ENCODE results near the gene TNFRSF4. TPM values are rescaled to one million over a fixed set of nuclear protein-coding genes. Genes with fewer than 3 reads are reported as not detected.

The TNFRSF4 gene
- total and polyA plus RNA-seq, 9 of the 15 experiments (the other 6 are each of a cell fraction or from before 2014, with no cell fraction given): 0.07 to 0.44 (median 0.19) TPM; not detected in 5

DNA sequence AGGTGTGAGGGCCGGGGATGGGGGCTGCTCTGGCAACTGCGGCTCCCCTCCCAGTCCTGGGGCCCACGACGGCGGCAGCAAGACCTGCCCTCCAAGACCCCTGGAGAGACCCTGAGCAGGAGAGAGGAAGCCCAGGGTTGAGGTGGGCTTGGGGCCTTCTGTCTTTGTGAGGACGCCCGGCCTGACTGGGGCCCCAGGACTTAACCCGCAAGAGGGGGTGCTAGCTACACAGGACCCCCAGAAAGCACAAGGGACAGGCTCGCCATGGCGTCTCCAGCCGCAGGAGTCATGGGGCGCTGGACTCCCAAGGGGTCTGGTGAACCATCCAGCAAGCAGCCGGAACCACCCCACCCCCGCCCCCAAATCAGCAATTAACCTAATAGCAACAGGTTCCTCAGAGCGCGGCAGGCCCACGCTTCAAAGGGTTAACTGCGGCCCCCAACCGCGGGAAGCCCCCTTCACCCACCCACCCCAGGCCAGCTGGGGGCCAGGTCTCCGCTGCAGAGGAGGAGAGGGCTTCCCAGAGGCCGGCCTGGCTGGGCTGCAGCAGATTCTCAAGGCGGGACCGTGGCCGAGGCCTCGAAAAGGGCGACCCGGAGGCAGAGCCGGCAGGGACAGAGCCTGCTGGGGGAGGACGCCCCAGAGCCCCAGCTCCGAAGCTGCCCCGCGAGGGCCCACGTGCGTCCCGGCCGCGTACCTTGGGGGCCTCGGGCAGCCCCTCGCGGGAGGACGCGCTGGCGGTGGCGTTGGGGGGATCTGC, 32.0 kb upstream of the TNFRSF4 start:
- Histone ChIP-seq H3K27ac (ENCODE audit: extremely low read depth, low read depth, low read length) (no peak overlapping the region), H3K4me1 (replicated peaks in 1 of 2; ENCODE audit: control insufficient read depth in 2 of 2, insufficient read depth in 2 of 2, low read length in 2 of 2) (peaks cover 0 to 72% of the 10 kb centered on the region in 2 experiments; a peak in 3 of 5 replicates), H3K36me3 (ENCODE audit: control insufficient read depth, insufficient read depth, low read length) (peaks cover 5% of the 10 kb centered on the region; the same call in 1 of the 3 replicates), H3K9me1 (ENCODE audit: control insufficient read depth, insufficient read depth, low read length) (no peaks in the 10 kb centered on the region), H3K4me2 (ENCODE audit: insufficient read depth, low read length) (no peak overlapping the region), H4K20me1 (replicated peaks; ENCODE audit: control insufficient read depth, insufficient read depth, low read length) (no peaks in the 10 kb centered on the region), H3K9me3 (replicated peaks; ENCODE audit: control insufficient read depth, insufficient read depth, low read depth, low read length) (no peaks in the 10 kb centered on the region), H2AFZ (ENCODE audit: low read depth, low read length) (no peak overlapping the region), H3K79me2 (ENCODE audit: control insufficient read depth, insufficient read depth, low read length) (no peaks in the 10 kb centered on the region), H3K4me3 (no peak overlapping the region), H3K9ac (ENCODE audit: insufficient read depth in 1 of 2, low read depth in 2 of 2, low read length in 2 of 2) (no peak overlapping the region), H3K27me3 (ENCODE audit: control insufficient read depth in 2 of 2, insufficient read depth in 2 of 2, low read length in 2 of 2) (no peaks in the 10 kb centered on the region)
- TF ChIP-seq, protein P1, sequence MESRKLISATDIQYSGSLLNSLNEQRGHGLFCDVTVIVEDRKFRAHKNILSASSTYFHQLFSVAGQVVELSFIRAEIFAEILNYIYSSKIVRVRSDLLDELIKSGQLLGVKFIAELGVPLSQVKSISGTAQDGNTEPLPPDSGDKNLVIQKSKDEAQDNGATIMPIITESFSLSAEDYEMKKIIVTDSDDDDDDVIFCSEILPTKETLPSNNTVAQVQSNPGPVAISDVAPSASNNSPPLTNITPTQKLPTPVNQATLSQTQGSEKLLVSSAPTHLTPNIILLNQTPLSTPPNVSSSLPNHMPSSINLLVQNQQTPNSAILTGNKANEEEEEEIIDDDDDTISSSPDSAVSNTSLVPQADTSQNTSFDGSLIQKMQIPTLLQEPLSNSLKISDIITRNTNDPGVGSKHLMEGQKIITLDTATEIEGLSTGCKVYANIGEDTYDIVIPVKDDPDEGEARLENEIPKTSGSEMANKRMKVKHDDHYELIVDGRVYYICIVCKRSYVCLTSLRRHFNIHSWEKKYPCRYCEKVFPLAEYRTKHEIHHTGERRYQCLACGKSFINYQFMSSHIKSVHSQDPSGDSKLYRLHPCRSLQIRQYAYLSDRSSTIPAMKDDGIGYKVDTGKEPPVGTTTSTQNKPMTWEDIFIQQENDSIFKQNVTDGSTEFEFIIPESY (CRISPR knock-in tag; IDR thresholded peaks at IDR 0.05): peak; percentile 71
- TF ChIP-seq, protein P2, sequence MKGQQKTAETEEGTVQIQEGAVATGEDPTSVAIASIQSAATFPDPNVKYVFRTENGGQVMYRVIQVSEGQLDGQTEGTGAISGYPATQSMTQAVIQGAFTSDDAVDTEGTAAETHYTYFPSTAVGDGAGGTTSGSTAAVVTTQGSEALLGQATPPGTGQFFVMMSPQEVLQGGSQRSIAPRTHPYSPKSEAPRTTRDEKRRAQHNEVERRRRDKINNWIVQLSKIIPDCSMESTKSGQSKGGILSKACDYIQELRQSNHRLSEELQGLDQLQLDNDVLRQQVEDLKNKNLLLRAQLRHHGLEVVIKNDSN (CRISPR knock-in tag; IDR thresholded peaks at IDR 0.05): no peak
- TF ChIP-seq SMC3 (conservative IDR thresholded peaks at IDR 0.05; ENCODE audit: insufficient read depth, low read depth, low read length) (no peak), ZBTB7A (IDR thresholded peaks at IDR 0.05; ENCODE audit: borderline replicate concordance, control insufficient read depth, low read depth, low read length) (peak; percentile 6; the same call in 1 of the 2 replicates), ZNF347 (CRISPR knock-in tag; IDR thresholded peaks at IDR 0.05; ENCODE audit: low read depth) (no peak)
- TF ChIP-seq, protein P3, sequence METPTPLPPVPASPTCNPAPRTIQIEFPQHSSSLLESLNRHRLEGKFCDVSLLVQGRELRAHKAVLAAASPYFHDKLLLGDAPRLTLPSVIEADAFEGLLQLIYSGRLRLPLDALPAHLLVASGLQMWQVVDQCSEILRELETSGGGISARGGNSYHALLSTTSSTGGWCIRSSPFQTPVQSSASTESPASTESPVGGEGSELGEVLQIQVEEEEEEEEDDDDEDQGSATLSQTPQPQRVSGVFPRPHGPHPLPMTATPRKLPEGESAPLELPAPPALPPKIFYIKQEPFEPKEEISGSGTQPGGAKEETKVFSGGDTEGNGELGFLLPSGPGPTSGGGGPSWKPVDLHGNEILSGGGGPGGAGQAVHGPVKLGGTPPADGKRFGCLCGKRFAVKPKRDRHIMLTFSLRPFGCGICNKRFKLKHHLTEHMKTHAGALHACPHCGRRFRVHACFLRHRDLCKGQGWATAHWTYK (CRISPR knock-in tag; IDR thresholded peaks at IDR 0.05): no peak
- FAIRE-seq (no peak), ATAC-seq (no peak), DNase-seq (ENCODE audit: extremely low read depth in 1 of 4, low spot score in 3 of 4) (no peak)
- ChIA-PET POLR2A (no interaction called here), CTCF (ENCODE audit: low intra/inter-chr PET ratio) (interaction anchor here (0.5 kb wide), 1 partner anchor 16 kb away, joined by 3 read pairs; no protein-coding TSS in a partner anchor)
- BruUV-seq (replicated peaks): no TSS peak
- intact Hi-C loops (cut with micrococcal nuclease): no loop called here
- WGBS (ENCODE audit: insufficient coverage, low coverage, missing lambda C conversion rate): 89% methylated on average over 31 of the region's 45 CpGs
- in situ Hi-C loops (cut with MboI): no loop called here

Data from K562 (cell line).